ENCODE measurements around the gene ASCC3.

- TF ChIP-seq CTCF (IDR thresholded peaks at IDR 0.05) (no peak), POLR2A (IDR thresholded peaks at IDR 0.05) (no peak), POLR2AphosphoS5 (IDR thresholded peaks at IDR 0.05) (no peak)
Observed at GRCh38 chr6:100482698-100483097, 398.4 kb downstream of the ASCC3 start.

All from transverse colon (tissue), 4 donors.